Measurements from ENCODE around the gene SCMH1. TPM values are rescaled to one million over a fixed set of nuclear protein-coding genes. Genes with fewer than 3 reads are reported as not detected.

Gene SCMH1
- polyA plus RNA-seq, 1 of the 3 experiments (the other 2 are of a cell fraction), result 38.5 TPM

- TF ChIP-seq, protein P1, sequence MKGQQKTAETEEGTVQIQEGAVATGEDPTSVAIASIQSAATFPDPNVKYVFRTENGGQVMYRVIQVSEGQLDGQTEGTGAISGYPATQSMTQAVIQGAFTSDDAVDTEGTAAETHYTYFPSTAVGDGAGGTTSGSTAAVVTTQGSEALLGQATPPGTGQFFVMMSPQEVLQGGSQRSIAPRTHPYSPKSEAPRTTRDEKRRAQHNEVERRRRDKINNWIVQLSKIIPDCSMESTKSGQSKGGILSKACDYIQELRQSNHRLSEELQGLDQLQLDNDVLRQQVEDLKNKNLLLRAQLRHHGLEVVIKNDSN (IDR thresholded peaks at IDR 0.05; ENCODE audit: borderline replicate concordance, low read depth), result no peak
- TF ChIP-seq, protein P2, sequence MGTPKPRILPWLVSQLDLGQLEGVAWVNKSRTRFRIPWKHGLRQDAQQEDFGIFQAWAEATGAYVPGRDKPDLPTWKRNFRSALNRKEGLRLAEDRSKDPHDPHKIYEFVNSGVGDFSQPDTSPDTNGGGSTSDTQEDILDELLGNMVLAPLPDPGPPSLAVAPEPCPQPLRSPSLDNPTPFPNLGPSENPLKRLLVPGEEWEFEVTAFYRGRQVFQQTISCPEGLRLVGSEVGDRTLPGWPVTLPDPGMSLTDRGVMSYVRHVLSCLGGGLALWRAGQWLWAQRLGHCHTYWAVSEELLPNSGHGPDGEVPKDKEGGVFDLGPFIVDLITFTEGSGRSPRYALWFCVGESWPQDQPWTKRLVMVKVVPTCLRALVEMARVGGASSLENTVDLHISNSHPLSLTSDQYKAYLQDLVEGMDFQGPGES (IDR thresholded peaks at IDR 0.05; ENCODE audit: low read depth, low read length), result no peak
- no peak for TF ChIP-seq FOSL2 (IDR thresholded peaks at IDR 0.05; ENCODE audit: borderline replicate concordance, low read depth)
These were observed 145.0 kb downstream of the SCMH1 start (continued) for GRCh38 chr1:41097105-41097504.

DNA sequence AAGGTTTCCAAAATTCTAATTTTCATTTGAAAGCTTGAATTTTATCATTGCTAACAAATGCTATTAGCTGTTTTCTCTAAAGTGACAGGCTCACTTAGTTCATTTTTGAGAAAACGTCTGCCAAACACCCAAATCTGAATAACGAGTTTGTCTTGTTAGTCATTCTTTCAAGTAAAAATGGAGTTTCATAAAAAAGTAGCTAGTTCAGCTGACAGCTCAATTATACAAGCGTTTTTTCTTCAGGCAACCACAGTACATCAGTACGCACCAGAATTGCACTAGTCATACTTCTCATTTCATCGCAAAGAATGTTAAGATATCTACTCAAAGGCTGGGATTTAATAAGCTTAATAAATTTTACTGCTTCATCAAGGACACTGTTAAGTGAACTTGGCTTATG is 148.3 kb downstream of the SCMH1 start:
- no peak for TF ChIP-seq YY1 (IDR thresholded peaks at IDR 0.05; ENCODE audit: low read depth)
- TF ChIP-seq ELF1 (IDR thresholded peaks at IDR 0.05), result no peak
- TF ChIP-seq, protein P1 (IDR thresholded peaks at IDR 0.05; ENCODE audit: borderline replicate concordance, low read depth), result no peak
- TF ChIP-seq MAX (IDR thresholded peaks at IDR 0.05; ENCODE audit: low read depth), result no peak
- TF ChIP-seq NRF1 (IDR thresholded peaks at IDR 0.05; ENCODE audit: low read depth, low read length), result no peak
- TF ChIP-seq USF2 (IDR thresholded peaks at IDR 0.05; ENCODE audit: borderline replicate concordance, low read depth, low read length), result no peak
- TF ChIP-seq JUND (IDR thresholded peaks at IDR 0.05), result no peak
- no peak for TF ChIP-seq EZH2phosphoT487 (IDR thresholded peaks at IDR 0.05; ENCODE audit: borderline replicate concordance, low read depth)
- no peak for TF ChIP-seq TAF1 (IDR thresholded peaks at IDR 0.05; ENCODE audit: borderline replicate concordance, low read depth, low read length)
- TF ChIP-seq MEF2A (IDR thresholded peaks at IDR 0.05; ENCODE audit: borderline replicate concordance, low read depth), result no peak
- no peak for TF ChIP-seq GABPA (IDR thresholded peaks at IDR 0.05; ENCODE audit: low read depth)
- no peak for TF ChIP-seq CHD2 (IDR thresholded peaks at IDR 0.05; ENCODE audit: low read length, partially characterized antibody)
- TF ChIP-seq, protein P3, sequence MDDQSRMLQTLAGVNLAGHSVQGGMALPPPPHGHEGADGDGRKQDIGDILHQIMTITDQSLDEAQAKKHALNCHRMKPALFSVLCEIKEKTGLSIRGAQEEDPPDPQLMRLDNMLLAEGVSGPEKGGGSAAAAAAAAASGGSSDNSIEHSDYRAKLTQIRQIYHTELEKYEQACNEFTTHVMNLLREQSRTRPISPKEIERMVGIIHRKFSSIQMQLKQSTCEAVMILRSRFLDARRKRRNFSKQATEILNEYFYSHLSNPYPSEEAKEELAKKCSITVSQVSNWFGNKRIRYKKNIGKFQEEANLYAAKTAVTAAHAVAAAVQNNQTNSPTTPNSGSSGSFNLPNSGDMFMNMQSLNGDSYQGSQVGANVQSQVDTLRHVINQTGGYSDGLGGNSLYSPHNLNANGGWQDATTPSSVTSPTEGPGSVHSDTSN (IDR thresholded peaks at IDR 0.05), result no peak
- TF ChIP-seq RCOR1 (IDR thresholded peaks at IDR 0.05; ENCODE audit: low read length), result no peak
- Histone ChIP-seq H3K27me3 (ENCODE audit: insufficient read depth) (no peaks in the 10 kb centered on the region), H3K4me1 (ENCODE audit: control insufficient read depth in 1 of 2, insufficient read depth in 2 of 2, low read depth in 1 of 2, low read length in 1 of 2) (no peaks in the 10 kb centered on the region; a peak in 1 of 4 replicates), H2AFZ (ENCODE audit: low read depth) (no peak overlapping the region), H4K20me1 (ENCODE audit: insufficient read depth) (no peaks in the 10 kb centered on the region), H3K36me3 (replicated peaks in 1 of 2; ENCODE audit: control insufficient read depth in 1 of 2, insufficient read depth in 2 of 2, low read length in 1 of 2) (peaks cover 2 to 6% of the 10 kb centered on the region in 2 experiments), H3K27ac (ENCODE audit: low read depth in 2 of 2, low read length in 1 of 2) (no peak overlapping the region), H3K79me2 (ENCODE audit: insufficient read depth) (no peaks in the 10 kb centered on the region; the same call in 1 of the 2 replicates), H3K4me2 (no peak overlapping the region), H3K9me2 (no peaks in the 10 kb centered on the region), H3K4me3 (ENCODE audit: low read depth in 2 of 2, low read length in 1 of 2) (no peak overlapping the region), H3K9ac (no peak overlapping the region), H3F3A (replicated peaks; ENCODE audit: insufficient read depth) (no peaks in the 10 kb centered on the region), H3K9me3 (no peaks in the 10 kb centered on the region; the same call in 1 of the 2 replicates)
- WGBS (ENCODE audit: low lambda C conversion rate), result 94% methylated on average over 5 of the region's 5 CpGs
- CTCF ChIA-PET, result interaction anchor here (0.9 kb wide), 1 partner anchor 10 kb away, joined by 3 read pairs; no protein-coding TSS in a partner anchor
- POLR2A ChIA-PET, result no interaction called here
- DNase-seq, result no peak

All from SK-N-SH (cell line).